HCT116 (cell line): ENCODE measurements around the gene C2orf80. TPM values are rescaled to one million over a fixed set of nuclear protein-coding genes. Genes with fewer than 3 reads are reported as not detected.

Source experiments
- ATAC-seq: fragments of 200-7000 bp; cut with Tn5 transposase; 2 replicates; pipeline ENCODE4 v1.9.1; 2020; ENCODE audit warnings: mild to moderate bottlenecking, moderate library complexity
- BruUV-seq: library from RNA; stranded (reverse); fragments of 400-500 nt; replicated peaks from 2 replicates; lab custom pipeline; 2021; lab: Mats Ljungman, UMichigan
- CTCF ChIA-PET: fragments of 300-600 bp; sonication (Branson Sonifier 250); formaldehyde crosslinking; loops from one replicate; lab custom pipeline; 2021; ENCODE audit warnings: antibody characterized with exemption; lab: Charles Lee
- POLR2A ChIA-PET: fragments of 300-600, 350-600 bp; sonication (Branson Sonifier 250); formaldehyde crosslinking; loops from one replicate; lab custom pipeline; 2021; ENCODE audit warnings: antibody characterized with exemption; lab: Charles Lee
- RAD21 ChIA-PET, 2 experiments: fragments of 300-600 bp; sonication (Branson Sonifier 250); formaldehyde crosslinking; loops; one replicate each; lab custom pipeline; 2023; ENCODE audit warnings: low total read pairs in 2 of 2; ENCODE audit not compliant: uncharacterized antibody in 2 of 2, unreplicated experiment in 2 of 2, low non-redundant PET in 1 of 2; lab: Charles Lee
- DNase-seq: peaks from one replicate; pipeline ENCODE4 v3.0.0-alpha.2; 2010; ENCODE audit warnings: low read depth, low spot score
- H2AFZ ChIP-seq: fragments of 200-600 bp; shearing (Covaris generic), sonication (generic); 2 replicates; pipeline ENCODE4 v1.6.1; 2017; ENCODE audit warnings: low read depth, mixed run types, mixed read lengths, antibody characterized with exemption, low read length; ENCODE audit not compliant: poor library complexity, severe bottlenecking
- H3K27ac ChIP-seq: 2 replicates; pipeline ENCODE4 v1.5.1; 2012; ENCODE audit warnings: low read depth, low read length
- H3K27me3 ChIP-seq: fragments of 200-600 bp; sonication (generic); 2 replicates; pipeline ENCODE4 v1.6.1; 2016; ENCODE audit warnings: mixed run types, low read length, mixed read lengths; ENCODE audit not compliant: insufficient read depth
- H3K36me3 ChIP-seq, 2 experiments: fragments of 200-500 bp in 1 of 2; fragments of 200-600 bp in 1 of 2; sonication (Bioruptor generic) in 1 of 2; sonication (generic) in 1 of 2; 2 replicates each; pipeline versions ENCODE4 v1.5.1 to v1.6.1; 2014 to 2016; ENCODE audit warnings: low read length in 2 of 2, inconsistent platforms in 1 of 2, mixed read lengths in 1 of 2, mixed run types in 1 of 2; ENCODE audit not compliant: insufficient read depth in 2 of 2, control insufficient read depth in 1 of 2
- H3K4me1 ChIP-seq, 2 experiments: fragments of 200-600 bp in 1 of 2; sonication (generic) in 1 of 2; 2 replicates each; pipeline versions ENCODE4 v1.5.1 to v1.6.1; 2012 to 2017; ENCODE audit warnings: low read length in 2 of 2, inconsistent platforms in 1 of 2, mild to moderate bottlenecking in 1 of 2, mixed read lengths in 1 of 2, mixed run types in 1 of 2, moderate library complexity in 1 of 2; ENCODE audit not compliant: insufficient read depth in 2 of 2, control insufficient read depth in 1 of 2
- H3K4me2 ChIP-seq: fragments of 200-600 bp; sonication (generic); 2 replicates; pipeline ENCODE4 v1.6.1; 2017; ENCODE audit warnings: mixed run types, low read length, mixed read lengths
- H3K4me3 ChIP-seq, 2 experiments: fragments of 200-600 bp in 1 of 2; sonication (generic) in 1 of 2; replicated peaks in 1 of 2; 2 replicates each; pipeline ENCODE4 v1.5.1; 2011 to 2016; ENCODE audit warnings: low read length in 2 of 2, control low read depth in 1 of 2, low read depth in 1 of 2, mild to moderate bottlenecking in 1 of 2, mixed read lengths in 1 of 2, mixed run types in 1 of 2
- H3K79me2 ChIP-seq: fragments of 200-600 bp; sonication (generic); 2 replicates; pipeline ENCODE4 v1.6.1; 2017; ENCODE audit warnings: mild to moderate bottlenecking, mixed run types, low read length, moderate library complexity, mixed read lengths; ENCODE audit not compliant: insufficient read depth
- H3K9ac ChIP-seq: fragments of 200-600 bp; sonication (generic); 2 replicates; pipeline ENCODE4 v1.6.1; 2016; ENCODE audit warnings: low read length, mixed read lengths
- H3K9me2 ChIP-seq: fragments of 200-600 bp; sonication (generic), shearing (Covaris generic); 2 replicates; pipeline ENCODE4 v1.6.1; 2017; ENCODE audit warnings: mixed run types, mild to moderate bottlenecking, moderate library complexity; ENCODE audit not compliant: insufficient read depth
- H3K9me3 ChIP-seq, 2 experiments: fragments of 200-500 bp in 1 of 2; fragments of 200-600 bp in 1 of 2; sonication (Bioruptor generic) in 1 of 2; sonication (generic) in 1 of 2; 2 replicates each; pipeline ENCODE4 v1.6.1; 2014 to 2017; ENCODE audit warnings: low read length in 2 of 2, mixed read lengths in 2 of 2, inconsistent platforms in 1 of 2, low read depth in 1 of 2, mild to moderate bottlenecking in 1 of 2, mixed run types in 1 of 2, moderate library complexity in 1 of 2; ENCODE audit not compliant: control insufficient read depth in 1 of 2, insufficient read depth in 1 of 2
- H4K20me1 ChIP-seq: fragments of 200-600 bp; sonication (generic), shearing (Covaris generic); 2 replicates; pipeline ENCODE4 v1.6.1; 2017; ENCODE audit warnings: mixed run types, mild to moderate bottlenecking, moderate library complexity; ENCODE audit not compliant: insufficient read depth
- CBX3 ChIP-seq: IDR thresholded peaks from 2 replicates; pipeline ENCODE4 v1.6.1; 2012; ENCODE audit warnings: low read depth
- CEBPB ChIP-seq: IDR thresholded peaks from 2 replicates; pipeline ENCODE4 v1.6.1; 2012; ENCODE audit warnings: low read depth
- EGR1 ChIP-seq: IDR thresholded peaks from 2 replicates; pipeline ENCODE4 v1.6.1; 2012; ENCODE audit warnings: low read depth
- EZH2 ChIP-seq: fragments of 200-600 bp; sonication (generic); IDR thresholded peaks from 2 replicates; pipeline ENCODE4 v1.6.1; 2017; ENCODE audit warnings: antibody characterized with exemption, mixed run types
- JUND ChIP-seq: IDR thresholded peaks from 2 replicates; pipeline ENCODE4 v1.6.1; 2012
- POLR2AphosphoS5 ChIP-seq: IDR thresholded peaks from 2 replicates; pipeline ENCODE4 v1.6.1; 2011; ENCODE audit warnings: mild to moderate bottlenecking, low read depth, low read length, moderate library complexity
- RAD21 ChIP-seq: IDR thresholded peaks from 2 replicates; pipeline ENCODE4 v1.6.1; 2012; ENCODE audit warnings: low read depth, mild to moderate bottlenecking
- TCF7L2 ChIP-seq: IDR thresholded peaks from 2 replicates; pipeline ENCODE4 v1.7.0; 2011; ENCODE audit warnings: borderline replicate concordance, inconsistent platforms; ENCODE audit not compliant: insufficient read depth, insufficient read length; ENCODE audit errors: extremely low read depth
- YY1 ChIP-seq: IDR thresholded peaks from 2 replicates; pipeline ENCODE4 v1.6.1; 2011; ENCODE audit warnings: low read length, low read depth, moderate library complexity, mild to moderate bottlenecking; ENCODE audit not compliant: insufficient replicate concordance; ENCODE audit errors: extremely low read depth
- ZFX ChIP-seq: fragments of 450-650 bp; IDR thresholded peaks from 2 replicates; pipeline ENCODE4 v1.6.1; 2017
- ZNF274 ChIP-seq: fragments of 200-500 bp; sonication (Bioruptor generic); IDR thresholded peaks from 2 replicates; pipeline ENCODE4 v1.6.1; 2014; ENCODE audit warnings: mild to moderate bottlenecking, low read depth, low read length, inconsistent platforms
- intact Hi-C: fragments of 100-400 bp; cut with micrococcal nuclease; formaldehyde crosslinking; loops from 2 replicates; pipeline ENCODE4 v1.10.0; 2022
- total RNA-seq: library from RNA; stranded (reverse); gene quantifications from one replicate; pipeline ENCODE4 v1.2.1, GENCODE V29; 2021; ENCODE audit not compliant: unreplicated experiment
- TF ChIP-seq, protein P1 (sequence below), 3 experiments: fragments of 200-600 bp in 1 of 3; sonication (generic) in 1 of 3; IDR thresholded peaks in 2 of 3; conservative IDR thresholded peaks in 1 of 3; 2 replicates each; pipeline ENCODE4 v1.5.1; 2012 to 2017; ENCODE audit warnings: low read depth in 2 of 3, low read length in 2 of 3, antibody characterized with exemption in 1 of 3, borderline replicate concordance in 1 of 3, control low read depth in 1 of 3, mild to moderate bottlenecking in 1 of 3, mixed read lengths in 1 of 3, mixed run types in 1 of 3, moderate library complexity in 1 of 3; ENCODE audit not compliant: insufficient read depth in 1 of 3

Gene C2orf80
- total RNA-seq, 1 experiment from 2014 or later = not detected

GRCh38 chr2:208186893-208187292 lies 2.9 kb downstream of the C2orf80 start:
- no peak overlapping the region for H3K9ac ChIP-seq
- H2AFZ ChIP-seq = no peak overlapping the region
- no peak overlapping the region for H3K4me3 ChIP-seq
- no peaks in the 10 kb centered on the region for H3K4me1 ChIP-seq
- H3K9me2 ChIP-seq = no peaks in the 10 kb centered on the region
- no peaks in the 10 kb centered on the region for H3K36me3 ChIP-seq
- TF ChIP-seq ZNF274 = no peak
- no peak for TF ChIP-seq JUND
- no peak for TF ChIP-seq CEBPB
- TF ChIP-seq EZH2 = no peak
- TF ChIP-seq, protein P1, sequence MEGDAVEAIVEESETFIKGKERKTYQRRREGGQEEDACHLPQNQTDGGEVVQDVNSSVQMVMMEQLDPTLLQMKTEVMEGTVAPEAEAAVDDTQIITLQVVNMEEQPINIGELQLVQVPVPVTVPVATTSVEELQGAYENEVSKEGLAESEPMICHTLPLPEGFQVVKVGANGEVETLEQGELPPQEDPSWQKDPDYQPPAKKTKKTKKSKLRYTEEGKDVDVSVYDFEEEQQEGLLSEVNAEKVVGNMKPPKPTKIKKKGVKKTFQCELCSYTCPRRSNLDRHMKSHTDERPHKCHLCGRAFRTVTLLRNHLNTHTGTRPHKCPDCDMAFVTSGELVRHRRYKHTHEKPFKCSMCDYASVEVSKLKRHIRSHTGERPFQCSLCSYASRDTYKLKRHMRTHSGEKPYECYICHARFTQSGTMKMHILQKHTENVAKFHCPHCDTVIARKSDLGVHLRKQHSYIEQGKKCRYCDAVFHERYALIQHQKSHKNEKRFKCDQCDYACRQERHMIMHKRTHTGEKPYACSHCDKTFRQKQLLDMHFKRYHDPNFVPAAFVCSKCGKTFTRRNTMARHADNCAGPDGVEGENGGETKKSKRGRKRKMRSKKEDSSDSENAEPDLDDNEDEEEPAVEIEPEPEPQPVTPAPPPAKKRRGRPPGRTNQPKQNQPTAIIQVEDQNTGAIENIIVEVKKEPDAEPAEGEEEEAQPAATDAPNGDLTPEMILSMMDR (IDR thresholded peaks at IDR 0.05 in 2 of 3, conservative IDR thresholded peaks at IDR 0.05 in 1 of 3; ENCODE audit: borderline replicate concordance in 1 of 3, insufficient read depth in 1 of 3, low read depth in 2 of 3, low read length in 2 of 3) = no peak
- TF ChIP-seq POLR2AphosphoS5 = no peak
- H3K4me2 ChIP-seq = no peak overlapping the region
- POLR2A ChIA-PET = no interaction called here
- ATAC-seq (no peak), DNase-seq (no peak)
- intact Hi-C loops = no loop called here
- no TSS peak for BruUV-seq
- no peaks in the 10 kb centered on the region for H3K9me3 ChIP-seq
- no peaks in the 10 kb centered on the region for H3K27me3 ChIP-seq
- CTCF ChIA-PET = no interaction called here
- no peak overlapping the region for H3K27ac ChIP-seq
- H3K79me2 ChIP-seq = no peaks in the 10 kb centered on the region
- RAD21 ChIA-PET = no interaction called here
- H4K20me1 ChIP-seq = no peaks in the 10 kb centered on the region

DNA sequence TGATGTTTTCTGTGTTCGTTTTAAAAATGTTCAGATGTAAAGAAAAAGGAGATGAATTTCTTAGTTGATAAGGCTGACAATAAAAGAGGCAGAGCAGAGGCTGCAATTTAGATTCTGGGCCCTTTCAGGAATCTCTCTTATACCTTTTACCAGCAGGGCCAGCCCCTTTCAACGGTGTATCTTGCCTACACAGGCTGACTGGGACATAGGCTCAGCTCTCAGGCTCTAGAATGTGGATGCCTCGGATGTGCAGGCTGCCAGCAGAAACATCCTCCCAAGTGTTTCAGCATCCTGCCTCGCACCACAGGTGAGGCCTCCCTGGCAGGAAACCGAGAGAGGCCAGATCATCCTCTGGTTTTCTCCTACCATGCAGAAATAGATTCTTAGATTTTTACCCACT lies 3.4 kb downstream of the C2orf80 start:
- no peaks in the 10 kb centered on the region for H3K79me2 ChIP-seq
- intact Hi-C loops = no loop called here
- no peak overlapping the region for H2AFZ ChIP-seq
- DNase-seq (no peak), ATAC-seq (no peak)
- no peaks in the 10 kb centered on the region for H3K36me3 ChIP-seq
- CTCF ChIA-PET = no interaction called here
- no peaks in the 10 kb centered on the region for H3K9me3 ChIP-seq
- no peak overlapping the region for H3K4me3 ChIP-seq
- no peaks in the 10 kb centered on the region for H3K27me3 ChIP-seq
- no peaks in the 10 kb centered on the region for H3K9me2 ChIP-seq
- no peak overlapping the region for H3K27ac ChIP-seq
- no TSS peak for BruUV-seq
- POLR2A ChIA-PET = no interaction called here
- TF ChIP-seq ZFX (no peak), CBX3 (no peak), EGR1 (no peak), RAD21 (no peak), TCF7L2 (no peak), ZNF274 (no peak), YY1 (no peak)
- RAD21 ChIA-PET = no interaction called here
- no peaks in the 10 kb centered on the region for H4K20me1 ChIP-seq
- no peak overlapping the region for H3K9ac ChIP-seq
- no peaks in the 10 kb centered on the region for H3K4me1 ChIP-seq
- no peak overlapping the region for H3K4me2 ChIP-seq
